Heart right ventricle (tissue), 16 donors: ENCODE data around the gene PDE1C. TPM values are rescaled to one million over a fixed set of nuclear protein-coding genes. Genes with fewer than 3 reads are reported as not detected.

ENCODE experiments used
- ATAC-seq, 8 donors: fragments of 200-7000 bp; cut with Tn5 transposase; one replicate each; pipeline ENCODE4 v1.9.1; 2020; ENCODE audit warnings: mild to moderate bottlenecking in 8 of 8, moderate library complexity in 8 of 8, moderate number of reproducible peaks in 1 of 8
- DNase-seq, 2 donors: peaks; one replicate each; pipeline ENCODE4 v3.0.0-alpha.2; 2020
- H3K27ac ChIP-seq, 10 donors: fragments of 200-600 bp; sonication (generic) in 2 of 10; one replicate each; pipeline versions ENCODE4 v1.5.0 to v1.8.0; 2020 to 2022; ENCODE audit warnings: mild to moderate bottlenecking in 3 of 10
- H3K27me3 ChIP-seq, 7 donors: fragments of 200-600 bp; one replicate each; pipeline ENCODE4 v1.8.0; 2021 to 2022; ENCODE audit warnings: mild to moderate bottlenecking in 2 of 7
- H3K36me3 ChIP-seq, 9 donors: fragments of 200-600 bp; sonication (generic) in 1 of 9; one replicate each; pipeline versions ENCODE4 v1.5.0 to v1.8.0; 2020 to 2022; ENCODE audit warnings: mild to moderate bottlenecking in 2 of 9
- H3K4me1 ChIP-seq, 9 donors: fragments of 200-600 bp; sonication (generic) in 1 of 9; one replicate each; pipeline versions ENCODE4 v1.5.0 to v1.8.0; 2020 to 2022; ENCODE audit warnings: mild to moderate bottlenecking in 4 of 9
- H3K4me3 ChIP-seq, 10 donors: fragments of 200-600 bp; sonication (generic) in 2 of 10; one replicate each; pipeline versions ENCODE4 v1.5.0 to v1.8.0; 2020 to 2022; ENCODE audit warnings: mild to moderate bottlenecking in 7 of 10, moderate library complexity in 2 of 10
- H3K9me3 ChIP-seq, 11 donors: fragments of 200-600 bp in 10 of 11; sonication (generic) in 2 of 11; one replicate each; pipeline versions ENCODE4 v1.5.0 to v1.8.0; 2013 to 2022; ENCODE audit warnings: mild to moderate bottlenecking in 2 of 11, control low read depth in 1 of 11, moderate library complexity in 1 of 11
- CTCF ChIP-seq, 9 donors: fragments of 200-600 bp; sonication (generic) in 2 of 9; IDR thresholded peaks; one replicate each; pipeline versions ENCODE4 v1.5.0 to v1.8.0; 2021 to 2022; ENCODE audit warnings: antibody characterized with exemption in 9 of 9, mild to moderate bottlenecking in 5 of 9, moderate library complexity in 1 of 9
- WGBS, 2 donors: extraction: QIAGEN DNeasy Blood & Tissue Kit; methylation state at CpG; one replicate each; pipeline ENCODE4 v1.1.7; 2013; ENCODE audit warnings: inconsistent platforms in 1 of 2; 5-methylcytosine and 5-hydroxymethylcytosine counted together
- intact Hi-C, 10 donors: fragments of 100-400 bp; cut with DNase I; formaldehyde crosslinking; loops; one replicate each; pipeline versions ENCODE4 v1.11.1 to v1.14.2; 2022
- polyA plus RNA-seq, 2 donors: library from polyadenylated mRNA; stranded (reverse); fragments of 200-250 nt; gene quantifications; one replicate each; pipeline ENCODE4 v1.2.3, GENCODE V29; 2013
- total RNA-seq, 10 donors: library from RNA; stranded (reverse); fragmentation: NEBNext Ultra II Directional in 3 of 10; extraction: Animal tissue kit (Norgen Biotek cat#: 25700) in 3 of 10; gene quantifications; one replicate each; pipeline versions ENCODE4 v1.2.1 to v1.2.4, GENCODE V29; 2021 to 2023
- donor health status: Arrhythmogenic right ventricular cardiomyopathy.
- donor health status: ischemic (EF 13 %, LVEDD 7.1; RV severe dilation, severe dysfunction).
- donor health status: healthy with polysubstance abuse.
- donor health status: DM: no; HTN: yes; CAD: no.
- donor health status: DM: no; HTN: no; CAD: no.
- donor health status: ischemic (EF 25% LVEDD 6.9; RV normal size, moderate dysfunction).
- donor health status: ischemic (EF 25% LVEDD 5.7; RV mildly dilated, moderate dysfunction).
- donor health status: healthy.
- donor health status: DM: yes; HTN: yes; CAD: no.
- donor health status: Ischemic cardiomyopathy.
- donor health status: ischemic (EF 35%, LVEDD 5.7; RV mildly dilated, moderate dysfunction).
- donor health status: nonischemic (EF 11% LVEDD 7.7; RV severe dilation, severe dysfunction).
- donor health status: DM: yes; HTN: yes; CAD: no.
- donor health status: PGD.
- donor health status: ischemic (EF 29% LVEDD 5.4; RV normal size, mild dysfunction).
- donor health status: nonischemic (EF 23%, LVEDD 6.1; RV moderate dilation, normal function).

PDE1C gene
- total and polyA plus RNA-seq, 12 donors = 11.7 to 315 (median 175) TPM

- Histone ChIP-seq H3K9me3 (peaks cover 0 to 9% (median 0%) of the 10 kb centered on the region in 11 donors), H3K27ac (no peak overlapping the region), H3K4me3 (no peak overlapping the region), H3K27me3 (peaks cover 0 to 3% (median 0%) of the 10 kb centered on the region in 7 donors), H3K4me1 (no peaks in the 10 kb centered on the region), H3K36me3 (no peaks in the 10 kb centered on the region)
- WGBS, 2 donors = 59 to 68% methylated on average over 1 of the region's 1 CpG
- DNase-seq (no peak), ATAC-seq (no peak)
- no peak for TF ChIP-seq CTCF (IDR thresholded peaks at IDR 0.05)
- intact Hi-C loops = no loop called here
Measured at GRCh38 chr7:31716355-31716754, 353.9 kb downstream of the PDE1C start.

GRCh38 chr7:31710171-31710570 is 360.0 kb downstream of the PDE1C start:
- DNase-seq (no peak), ATAC-seq (no peak)
- no peak for TF ChIP-seq CTCF (IDR thresholded peaks at IDR 0.05)
- Histone ChIP-seq H3K4me1 (no peaks in the 10 kb centered on the region), H3K9me3 (peaks cover 0 to 9% (median 0%) of the 10 kb centered on the region in 11 donors), H3K4me3 (no peak overlapping the region), H3K27ac (no peak overlapping the region), H3K36me3 (no peaks in the 10 kb centered on the region), H3K27me3 (peaks cover 0 to 3% (median 0%) of the 10 kb centered on the region in 7 donors)
- WGBS, 2 donors = 73 to 78% methylated on average over 1 of the region's 1 CpG
- intact Hi-C loops = no loop called here

- TF ChIP-seq CTCF (IDR thresholded peaks at IDR 0.05) = no peak
- intact Hi-C loops = no loop called here
- H3K36me3 ChIP-seq = no peaks in the 10 kb centered on the region
- no peak for ATAC-seq
- DNase-seq = no peak
- no peak overlapping the region for H3K4me3 ChIP-seq
- peaks cover 0 to 3% (median 0%) of the 10 kb centered on the region in 7 donors for H3K27me3 ChIP-seq
- WGBS, 2 donors = 52 to 56% methylated on average over 5 of the region's 5 CpGs
- H3K4me1 ChIP-seq = no peaks in the 10 kb centered on the region
- H3K9me3 ChIP-seq = no peaks in the 10 kb centered on the region
- H3K27ac ChIP-seq = no peak overlapping the region
Measured at GRCh38 chr7:31707089-31707488, 363.1 kb downstream of the PDE1C start.

- H3K27me3 ChIP-seq = no peaks in the 10 kb centered on the region
- H3K27ac ChIP-seq = no peak overlapping the region
- intact Hi-C loops = no loop called here
- TF ChIP-seq CTCF (IDR thresholded peaks at IDR 0.05) = no peak
- no peak for DNase-seq
- WGBS, 2 donors = 84 to 90% methylated on average over 3 of the region's 3 CpGs
- ATAC-seq = no peak
- H3K36me3 ChIP-seq = no peaks in the 10 kb centered on the region
- H3K9me3 ChIP-seq = no peaks in the 10 kb centered on the region
- no peaks in the 10 kb centered on the region for H3K4me1 ChIP-seq
- no peak overlapping the region for H3K4me3 ChIP-seq
Measured at GRCh38 chr7:31705377-31705776, 364.8 kb downstream of the PDE1C start.
